HEK293T (cell line): ENCODE results near the gene ATG9A.
"Not testable (repeated sequence)": the region's sequence is repeated elsewhere in the genome, so short reads cannot be mapped to it uniquely, and the experiment has no call there.

Experiments used
- BHLHE40 ChIP-seq: fragments of 450-650 bp; IDR thresholded peaks from 2 replicates; pipeline ENCODE4 v1.6.1; 2016; ENCODE audit warnings: mild to moderate bottlenecking, moderate library complexity, borderline replicate concordance
- CTBP1 ChIP-seq: fragments of 450-650 bp; IDR thresholded peaks from 2 replicates; pipeline ENCODE4 v1.6.1; 2016; ENCODE audit warnings: borderline replicate concordance
- ELF4 ChIP-seq: fragments of 450-650 bp; IDR thresholded peaks from 2 replicates; pipeline ENCODE4 v1.6.1; 2017; ENCODE audit warnings: antibody characterized with exemption
- FOXM1 ChIP-seq: fragments of 450-650 bp; IDR thresholded peaks from 2 replicates; pipeline ENCODE4 v1.6.1; 2017; ENCODE audit warnings: mild to moderate bottlenecking, borderline replicate concordance
- LEF1 ChIP-seq: fragments of 450-650 bp; IDR thresholded peaks from 2 replicates; pipeline ENCODE4 v1.6.1; 2017; ENCODE audit warnings: mild to moderate bottlenecking, borderline replicate concordance
- SP1 ChIP-seq: fragments of 450-650 bp; IDR thresholded peaks from 2 replicates; pipeline ENCODE4 v1.6.1; 2017
- TARDBP ChIP-seq: fragments of 450-650 bp; IDR thresholded peaks from 2 replicates; pipeline ENCODE4 v1.6.1; 2016

DNA sequence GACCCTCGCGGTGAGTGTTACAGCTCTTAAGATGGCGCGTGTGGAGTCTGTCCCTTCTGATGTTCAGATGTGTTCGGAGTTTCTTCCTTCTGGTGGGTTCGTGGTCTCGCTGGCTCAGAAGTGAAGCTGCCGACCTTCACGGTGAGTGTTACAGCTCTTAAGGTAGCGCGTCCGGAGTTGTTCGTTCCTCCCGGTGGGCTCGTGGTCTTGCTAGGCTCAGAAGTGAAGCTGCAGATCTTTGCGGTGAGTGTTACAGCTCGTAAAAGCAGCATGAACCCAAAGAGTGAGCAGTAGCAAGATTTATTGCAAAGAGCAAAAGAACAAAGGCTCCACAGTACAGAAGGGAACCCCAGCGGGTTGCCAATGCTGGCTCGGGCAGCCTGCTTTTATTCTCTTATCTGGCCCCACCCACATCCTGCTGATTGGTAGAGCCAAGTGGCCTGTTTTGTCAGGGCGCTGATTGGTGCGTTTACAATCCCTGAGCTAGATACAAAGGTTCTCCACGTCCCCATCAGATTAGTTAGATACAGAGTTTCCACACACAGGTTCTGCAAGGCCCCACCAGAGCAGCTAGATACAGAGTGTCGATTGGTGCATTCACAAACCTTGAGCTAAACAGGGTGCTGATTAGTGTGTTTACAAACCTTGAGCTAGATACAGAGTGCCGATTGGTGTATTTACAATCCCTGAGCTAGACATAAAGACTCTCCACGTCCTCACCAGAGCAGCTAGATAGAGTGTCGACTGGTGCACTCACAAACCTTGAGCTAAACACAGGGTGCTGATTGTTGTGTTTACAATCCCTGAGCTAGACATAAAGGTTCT, 28.7 kb downstream of the ATG9A start:
- TF ChIP-seq ELF4 (peak; percentile 50; the same call in 1 of the 2 replicates), LEF1 (peak; percentile 81; the same call in 1 of the 2 replicates)
- not testable (repeated sequence) for TF ChIP-seq CTBP1, FOXM1, BHLHE40, SP1, TARDBP
